GM12864 (cell line): ENCODE measurements around the gene CGB5.
A peak's percentile ranks its signal among the peaks of the same experiment; 100 is the strongest.
"Not testable (repeated sequence)": the region's sequence is repeated elsewhere in the genome, so short reads cannot be mapped to it uniquely, and the experiment has no call there.

ENCODE experiments used
- DNase-seq: peaks from one replicate; pipeline ENCODE4 v3.0.0-alpha.2; 2011; ENCODE audit warnings: low read depth
- H3K4me3 ChIP-seq: 2 replicates; pipeline ENCODE4 v1.5.1; 2011; ENCODE audit warnings: mild to moderate bottlenecking, low read depth, low read length, control low read depth
- TF ChIP-seq, protein P1 (sequence below): IDR thresholded peaks from 2 replicates; pipeline ENCODE4 v1.5.1; 2011; ENCODE audit warnings: low read depth, mild to moderate bottlenecking, moderate library complexity, low read length, control low read depth, inconsistent platforms; ENCODE audit errors: missing control alignments

The CGB5 gene

DNA sequence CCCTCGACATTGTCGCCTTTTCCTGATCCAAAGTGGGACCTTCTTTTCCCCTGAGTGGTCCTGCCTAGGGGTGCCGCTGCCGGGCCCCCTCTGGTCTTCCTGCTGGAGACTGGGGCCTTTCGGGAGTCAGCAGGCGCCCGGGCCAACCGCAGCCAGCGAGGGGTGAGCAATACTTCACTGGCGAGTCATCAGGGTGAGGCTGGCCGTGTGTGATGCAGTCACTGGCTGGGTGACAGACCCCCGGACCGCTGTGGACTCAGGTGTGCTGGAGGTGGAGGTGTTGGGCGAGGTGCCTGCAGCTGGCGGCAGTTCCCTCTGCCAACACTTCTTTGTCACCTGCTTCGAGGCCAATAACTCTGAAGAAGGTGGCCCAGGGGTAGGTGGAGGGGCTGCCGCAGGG lies 1.5 kb upstream of the CGB5 start:
- TF ChIP-seq, protein P1, sequence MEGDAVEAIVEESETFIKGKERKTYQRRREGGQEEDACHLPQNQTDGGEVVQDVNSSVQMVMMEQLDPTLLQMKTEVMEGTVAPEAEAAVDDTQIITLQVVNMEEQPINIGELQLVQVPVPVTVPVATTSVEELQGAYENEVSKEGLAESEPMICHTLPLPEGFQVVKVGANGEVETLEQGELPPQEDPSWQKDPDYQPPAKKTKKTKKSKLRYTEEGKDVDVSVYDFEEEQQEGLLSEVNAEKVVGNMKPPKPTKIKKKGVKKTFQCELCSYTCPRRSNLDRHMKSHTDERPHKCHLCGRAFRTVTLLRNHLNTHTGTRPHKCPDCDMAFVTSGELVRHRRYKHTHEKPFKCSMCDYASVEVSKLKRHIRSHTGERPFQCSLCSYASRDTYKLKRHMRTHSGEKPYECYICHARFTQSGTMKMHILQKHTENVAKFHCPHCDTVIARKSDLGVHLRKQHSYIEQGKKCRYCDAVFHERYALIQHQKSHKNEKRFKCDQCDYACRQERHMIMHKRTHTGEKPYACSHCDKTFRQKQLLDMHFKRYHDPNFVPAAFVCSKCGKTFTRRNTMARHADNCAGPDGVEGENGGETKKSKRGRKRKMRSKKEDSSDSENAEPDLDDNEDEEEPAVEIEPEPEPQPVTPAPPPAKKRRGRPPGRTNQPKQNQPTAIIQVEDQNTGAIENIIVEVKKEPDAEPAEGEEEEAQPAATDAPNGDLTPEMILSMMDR: no peak
- DNase-seq: no peak
- no peak overlapping the region for H3K4me3 ChIP-seq

DNA sequence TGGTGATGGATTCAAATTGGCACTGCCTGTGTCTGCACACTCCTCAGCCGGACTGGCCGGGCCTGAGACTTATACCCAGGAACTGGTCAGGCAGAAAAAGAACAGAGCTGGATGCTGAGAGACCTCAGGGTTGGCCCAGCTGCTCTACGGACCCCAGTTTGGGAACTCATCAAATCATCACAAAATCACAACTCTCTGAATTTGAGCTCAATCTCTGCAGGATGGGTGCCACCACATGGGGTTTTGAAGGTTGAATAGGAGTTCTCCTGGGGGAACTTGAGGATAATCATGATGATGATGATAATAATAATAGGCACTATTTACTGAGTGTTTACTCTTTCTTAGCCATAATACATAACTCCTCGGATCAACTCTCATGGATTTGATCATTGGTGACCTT lies 982 bp upstream of the CGB5 start:
- not testable (repeated sequence) for H3K4me3 ChIP-seq, DNase-seq

DNA sequence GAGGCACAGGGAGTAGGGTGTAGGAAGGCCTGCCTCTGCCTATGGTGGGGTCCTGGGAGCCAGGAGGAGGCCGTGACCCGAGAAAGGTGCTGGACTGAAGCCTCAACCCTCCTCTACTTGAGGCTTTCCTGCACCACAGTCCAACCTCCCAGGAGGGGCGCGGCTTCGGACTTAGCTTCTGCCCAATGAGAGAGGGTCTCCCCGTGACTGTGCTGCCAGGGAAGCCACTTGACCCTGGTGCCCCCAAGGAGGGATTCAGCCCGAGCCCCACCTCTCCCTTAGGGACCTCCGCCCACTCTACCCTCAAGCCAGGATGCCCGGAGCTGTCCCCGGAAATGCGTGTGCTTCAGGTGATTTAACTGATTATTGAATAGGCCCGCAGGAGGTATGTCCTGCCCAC lies 5.4 kb downstream of the CGB5 start, which contains the start of gene CGB8:
CGB8 (minus strand) TSS at position 101 of the 400 bp plus-strand sequence. CDS start 372 bp downstream, outside the sequence.
- DNase-seq: not testable (repeated sequence)

DNA sequence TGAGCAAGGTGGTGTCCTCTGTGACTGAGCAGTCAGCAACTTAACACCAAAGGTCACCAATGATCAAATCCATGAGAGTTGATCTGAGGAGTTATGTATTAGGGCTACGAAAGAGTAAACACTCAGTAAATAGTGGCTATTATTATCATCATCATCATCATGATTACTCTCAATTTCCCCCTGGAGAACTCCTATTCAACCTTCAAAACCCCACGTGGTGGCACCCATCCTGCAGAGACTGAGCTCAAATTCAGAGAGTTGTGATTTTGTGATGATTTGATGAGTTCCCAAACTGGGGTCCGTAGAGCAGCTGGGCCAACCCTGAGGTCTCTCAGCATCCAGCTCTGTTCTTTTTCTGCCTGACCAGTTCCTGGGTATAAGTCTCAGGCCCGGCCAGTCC lies 6.2 kb downstream of the CGB5 start:
- not testable (repeated sequence) for DNase-seq

More for the DNA sequence above, 5.4 kb downstream of the CGB5 start, which contains the start of gene CGB8:
- H3K4me3 ChIP-seq: not testable (repeated sequence)

DNA sequence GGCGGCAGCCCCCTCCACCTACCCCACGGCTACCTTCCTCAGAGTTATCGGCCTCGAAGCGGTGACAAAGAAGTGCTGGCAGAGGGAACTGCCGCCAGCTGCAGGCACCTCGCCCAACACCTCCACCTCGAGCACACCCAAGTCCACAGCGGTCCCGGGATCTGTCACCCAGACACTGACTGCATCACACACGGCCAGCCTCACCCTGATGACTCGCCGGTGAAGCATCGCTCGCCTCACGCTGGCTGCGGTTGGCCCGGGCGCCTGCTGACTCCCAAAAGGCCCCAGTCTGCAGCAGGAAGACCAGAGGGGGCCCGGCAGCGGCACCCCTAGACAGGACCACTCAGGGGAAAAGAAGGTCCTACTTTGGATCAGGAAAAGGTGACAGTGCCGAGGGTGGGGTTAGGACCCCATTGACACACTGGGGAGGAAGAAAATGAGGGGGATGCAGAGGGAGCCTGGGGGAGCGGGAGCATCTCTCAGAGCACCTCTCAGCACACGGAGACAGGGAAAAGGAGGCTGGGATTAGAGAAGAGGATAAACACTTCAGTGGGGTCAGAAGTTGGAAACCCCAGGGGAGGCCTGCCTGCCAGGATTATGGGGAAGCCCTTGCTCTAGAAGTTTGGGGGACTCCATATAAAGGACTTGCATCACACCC lies 6.9 kb downstream of the CGB5 start:
- DNase-seq, H3K4me3 ChIP-seq: not testable (repeated sequence)

More for the DNA sequence above, 6.2 kb downstream of the CGB5 start:
- not testable (repeated sequence) for H3K4me3 ChIP-seq

DNA sequence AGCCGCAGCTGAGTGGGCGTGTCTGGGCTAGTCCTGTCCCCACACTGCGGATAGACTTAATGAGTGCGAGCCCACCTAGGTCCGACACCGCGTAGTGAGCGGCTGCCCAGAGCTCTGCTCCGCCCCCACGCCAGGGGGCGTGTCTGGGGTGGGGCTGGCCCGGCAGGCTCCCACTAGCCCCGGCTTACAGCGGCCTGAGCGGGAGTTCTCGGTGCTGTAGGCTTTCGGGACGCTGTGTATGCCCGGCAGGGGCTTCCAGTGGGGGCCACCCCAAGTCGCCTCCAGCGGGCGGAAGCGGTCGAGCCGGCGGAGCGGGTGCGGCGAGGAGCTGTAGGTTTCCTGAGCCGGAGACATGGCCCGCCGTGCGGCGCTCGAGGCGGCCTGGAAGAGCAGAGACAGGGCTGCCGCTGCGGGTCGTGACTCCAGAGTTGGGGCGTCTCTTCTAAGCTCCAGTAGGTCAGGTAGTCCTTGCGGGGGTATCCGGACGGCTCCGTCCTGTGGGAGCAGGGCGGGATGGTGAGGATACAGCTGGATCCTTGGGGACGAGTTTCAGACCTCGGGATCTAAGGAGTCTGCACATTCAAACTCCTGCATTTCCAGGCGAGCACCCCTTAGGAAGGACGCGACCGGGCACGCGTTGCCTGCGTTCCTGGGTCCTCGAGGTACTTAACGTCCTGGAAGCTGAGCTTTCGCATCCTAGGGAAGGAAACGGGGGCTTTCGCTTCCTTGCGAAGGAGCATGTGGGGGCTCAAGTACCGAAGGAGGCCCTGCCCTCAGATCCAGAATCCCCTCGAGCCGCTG lies 12.7 kb downstream of the CGB5 start:
- no peak for DNase-seq
- H3K4me3 ChIP-seq: peak overlapping the region; percentile 46
- TF ChIP-seq, protein P1: no peak

DNA sequence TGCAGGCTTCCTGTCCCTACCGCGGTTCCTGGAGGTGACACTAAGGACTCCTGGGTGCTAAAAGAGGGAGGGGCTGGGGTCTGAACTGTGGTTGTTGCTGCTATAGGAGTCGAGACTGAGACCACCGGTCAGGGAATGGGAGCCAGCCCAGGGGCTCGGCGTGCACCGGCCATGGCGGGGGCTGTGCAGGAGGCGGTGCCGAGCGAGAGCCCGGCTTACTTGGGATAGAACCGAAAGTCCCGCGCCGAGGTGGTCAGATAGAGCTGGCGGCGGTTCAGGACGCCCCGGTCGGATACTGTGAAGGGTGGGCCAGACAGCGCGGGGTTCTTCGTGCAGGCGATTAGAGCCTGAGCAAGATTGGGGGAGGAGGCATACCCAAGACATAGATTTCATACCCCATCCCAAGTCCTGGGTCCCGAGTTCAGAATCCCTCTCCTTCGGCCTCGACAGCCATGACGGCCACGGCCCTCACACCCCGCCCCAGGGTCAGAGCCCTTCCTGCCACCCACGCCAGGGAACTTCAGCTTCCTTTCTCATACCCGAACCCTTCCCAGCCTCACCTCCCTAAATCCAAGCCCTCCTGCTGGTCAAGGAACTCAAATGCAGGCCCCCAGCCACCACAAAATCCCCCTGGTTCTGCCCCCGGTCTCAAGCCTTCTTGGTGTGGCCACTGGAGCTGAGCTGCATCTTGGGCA lies 13.4 kb downstream of the CGB5 start:
- not testable (repeated sequence) for DNase-seq, H3K4me3 ChIP-seq

DNA sequence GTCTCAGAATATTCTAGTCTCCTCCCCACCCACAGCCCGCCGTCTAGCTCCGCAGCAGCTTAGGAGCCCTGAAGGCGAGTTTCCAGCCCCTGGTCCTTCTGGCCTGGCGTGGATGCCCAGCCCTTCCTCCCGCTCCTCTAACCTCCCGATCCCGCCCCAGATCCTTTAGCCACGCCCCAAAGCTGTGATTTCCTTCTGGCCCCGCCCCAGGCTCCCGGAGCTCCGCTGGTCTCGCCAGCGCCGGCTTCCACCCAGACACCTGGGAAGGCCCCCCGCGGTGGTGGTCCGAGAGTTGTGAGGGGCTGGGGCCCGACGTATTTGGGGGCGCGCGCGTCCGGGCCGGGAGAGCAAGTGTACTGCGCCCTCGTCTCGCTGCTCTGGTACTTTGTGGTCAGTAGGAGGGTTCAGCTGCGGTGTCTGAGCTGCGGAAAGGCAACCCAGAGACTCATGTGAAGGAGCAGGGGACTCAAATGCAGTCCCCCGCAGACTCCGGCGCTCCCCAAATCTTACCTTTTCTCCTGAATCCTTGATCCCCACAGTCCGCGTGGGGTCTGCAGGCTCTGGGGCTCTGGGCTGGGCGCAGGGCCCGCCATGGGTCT lies 14.1 kb downstream of the CGB5 start, which contains the start of gene CGB7:
CGB7 (minus strand) TSS at position 114 of the 599 bp plus-strand sequence. CDS start 2,374 bp downstream, outside the sequence.
- TF ChIP-seq, protein P1: no peak
- H3K4me3 ChIP-seq: no peak within 1 kb of the TSS
- no peak for DNase-seq

DNA sequence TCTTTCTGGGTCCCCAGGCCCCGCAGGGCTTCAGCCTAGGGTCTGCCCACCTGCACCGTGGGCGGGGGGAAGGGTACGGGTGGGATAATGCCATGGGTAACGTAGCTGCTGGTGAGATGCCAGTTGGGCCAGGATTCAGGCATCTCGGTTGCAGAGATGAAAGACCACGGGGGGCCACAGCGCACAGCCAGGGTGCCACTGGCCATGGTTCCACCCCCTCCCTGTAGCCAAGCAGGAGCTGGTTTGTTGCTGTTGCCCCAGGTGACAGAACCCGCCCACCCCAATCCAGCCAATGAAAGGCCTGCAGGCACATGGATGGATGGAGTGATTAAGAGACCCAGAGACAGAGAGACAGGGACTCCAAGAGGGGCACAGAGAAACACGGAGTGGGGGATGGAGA lies 14.9 kb downstream of the CGB5 start:
- DNase-seq: no peak
- H3K4me3 ChIP-seq: no peak overlapping the region
- TF ChIP-seq, protein P1: no peak
